HL-60 (cell line): Measurements from ENCODE around the gene HNRNPA2B1.

Experiments
- DNase-seq, 2 experiments: peaks; one replicate each; pipeline ENCODE4 v3.0.0-alpha.2; 2010 to 2020; ENCODE audit warnings: low read depth in 1 of 2, low spot score in 1 of 2
- H3K27ac ChIP-seq: fragments of 250-450 bp; sonication (Bioruptor Pico); replicated peaks from 2 replicates; pipeline ENCODE4 v1.5.1; 2020; ENCODE audit warnings: mild to moderate bottlenecking, moderate library complexity
- H3K27me3 ChIP-seq: fragments of 250-450 bp; sonication (Bioruptor Pico); 2 replicates; pipeline ENCODE4 v1.5.1; 2021; ENCODE audit warnings: mild to moderate bottlenecking, moderate library complexity; ENCODE audit not compliant: insufficient read depth, poor library complexity, severe bottlenecking
- H3K4me3 ChIP-seq: replicated peaks from 2 replicates; pipeline ENCODE4 v1.5.1; 2011; ENCODE audit warnings: mild to moderate bottlenecking, control low read depth, low read length; ENCODE audit not compliant: insufficient read depth
- GABPA ChIP-seq: IDR thresholded peaks from 2 replicates; pipeline ENCODE4 v1.6.1; 2012; ENCODE audit warnings: low read depth
- POLR2AphosphoS5 ChIP-seq: IDR thresholded peaks from 2 replicates; pipeline ENCODE4 v1.6.1; 2012; ENCODE audit warnings: low read depth
- SPI1 ChIP-seq: IDR thresholded peaks from 2 replicates; pipeline ENCODE4 v1.6.1; 2012; ENCODE audit warnings: low read depth, mild to moderate bottlenecking, borderline replicate concordance
- TF ChIP-seq, protein P1 (sequence below): IDR thresholded peaks from 2 replicates; pipeline ENCODE4 v1.6.1; 2012; ENCODE audit warnings: low read depth; ENCODE audit not compliant: insufficient replicate concordance
- TF ChIP-seq, protein P2 (sequence below): IDR thresholded peaks from one replicate; pipeline ENCODE4 v1.5.1; 2011; ENCODE audit warnings: low read length, control low read depth, inconsistent platforms; ENCODE audit not compliant: insufficient read depth

The HNRNPA2B1 gene

DNA sequence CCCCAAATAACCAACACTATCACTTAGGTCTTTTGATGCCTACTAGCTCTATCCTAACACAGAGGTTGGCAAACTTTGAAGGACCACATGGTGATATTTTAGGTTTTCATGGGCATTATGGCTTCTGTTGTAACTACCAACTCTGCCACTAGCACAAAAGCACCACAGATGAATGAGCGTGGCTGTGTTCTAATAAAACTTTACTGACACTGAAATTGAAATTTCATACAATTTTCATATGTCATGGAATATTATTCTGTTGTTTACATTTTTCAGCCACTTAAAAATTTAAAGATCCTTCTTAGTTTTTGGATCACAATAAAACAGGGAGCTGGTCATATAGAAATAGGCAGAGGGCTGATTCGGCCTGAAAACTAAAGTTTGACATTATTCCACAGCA, 27.4 kb upstream of the HNRNPA2B1 start:
- Histone ChIP-seq H3K4me3 (no peak overlapping the region), H3K27me3 (no peaks in the 10 kb centered on the region), H3K27ac (no peak overlapping the region)
- TF ChIP-seq, protein P1, sequence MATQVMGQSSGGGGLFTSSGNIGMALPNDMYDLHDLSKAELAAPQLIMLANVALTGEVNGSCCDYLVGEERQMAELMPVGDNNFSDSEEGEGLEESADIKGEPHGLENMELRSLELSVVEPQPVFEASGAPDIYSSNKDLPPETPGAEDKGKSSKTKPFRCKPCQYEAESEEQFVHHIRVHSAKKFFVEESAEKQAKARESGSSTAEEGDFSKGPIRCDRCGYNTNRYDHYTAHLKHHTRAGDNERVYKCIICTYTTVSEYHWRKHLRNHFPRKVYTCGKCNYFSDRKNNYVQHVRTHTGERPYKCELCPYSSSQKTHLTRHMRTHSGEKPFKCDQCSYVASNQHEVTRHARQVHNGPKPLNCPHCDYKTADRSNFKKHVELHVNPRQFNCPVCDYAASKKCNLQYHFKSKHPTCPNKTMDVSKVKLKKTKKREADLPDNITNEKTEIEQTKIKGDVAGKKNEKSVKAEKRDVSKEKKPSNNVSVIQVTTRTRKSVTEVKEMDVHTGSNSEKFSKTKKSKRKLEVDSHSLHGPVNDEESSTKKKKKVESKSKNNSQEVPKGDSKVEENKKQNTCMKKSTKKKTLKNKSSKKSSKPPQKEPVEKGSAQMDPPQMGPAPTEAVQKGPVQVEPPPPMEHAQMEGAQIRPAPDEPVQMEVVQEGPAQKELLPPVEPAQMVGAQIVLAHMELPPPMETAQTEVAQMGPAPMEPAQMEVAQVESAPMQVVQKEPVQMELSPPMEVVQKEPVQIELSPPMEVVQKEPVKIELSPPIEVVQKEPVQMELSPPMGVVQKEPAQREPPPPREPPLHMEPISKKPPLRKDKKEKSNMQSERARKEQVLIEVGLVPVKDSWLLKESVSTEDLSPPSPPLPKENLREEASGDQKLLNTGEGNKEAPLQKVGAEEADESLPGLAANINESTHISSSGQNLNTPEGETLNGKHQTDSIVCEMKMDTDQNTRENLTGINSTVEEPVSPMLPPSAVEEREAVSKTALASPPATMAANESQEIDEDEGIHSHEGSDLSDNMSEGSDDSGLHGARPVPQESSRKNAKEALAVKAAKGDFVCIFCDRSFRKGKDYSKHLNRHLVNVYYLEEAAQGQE: no peak
- TF ChIP-seq GABPA: no peak
- TF ChIP-seq POLR2AphosphoS5: no peak
- TF ChIP-seq, protein P2, sequence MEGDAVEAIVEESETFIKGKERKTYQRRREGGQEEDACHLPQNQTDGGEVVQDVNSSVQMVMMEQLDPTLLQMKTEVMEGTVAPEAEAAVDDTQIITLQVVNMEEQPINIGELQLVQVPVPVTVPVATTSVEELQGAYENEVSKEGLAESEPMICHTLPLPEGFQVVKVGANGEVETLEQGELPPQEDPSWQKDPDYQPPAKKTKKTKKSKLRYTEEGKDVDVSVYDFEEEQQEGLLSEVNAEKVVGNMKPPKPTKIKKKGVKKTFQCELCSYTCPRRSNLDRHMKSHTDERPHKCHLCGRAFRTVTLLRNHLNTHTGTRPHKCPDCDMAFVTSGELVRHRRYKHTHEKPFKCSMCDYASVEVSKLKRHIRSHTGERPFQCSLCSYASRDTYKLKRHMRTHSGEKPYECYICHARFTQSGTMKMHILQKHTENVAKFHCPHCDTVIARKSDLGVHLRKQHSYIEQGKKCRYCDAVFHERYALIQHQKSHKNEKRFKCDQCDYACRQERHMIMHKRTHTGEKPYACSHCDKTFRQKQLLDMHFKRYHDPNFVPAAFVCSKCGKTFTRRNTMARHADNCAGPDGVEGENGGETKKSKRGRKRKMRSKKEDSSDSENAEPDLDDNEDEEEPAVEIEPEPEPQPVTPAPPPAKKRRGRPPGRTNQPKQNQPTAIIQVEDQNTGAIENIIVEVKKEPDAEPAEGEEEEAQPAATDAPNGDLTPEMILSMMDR: no peak
- TF ChIP-seq SPI1: no peak
- no peak for DNase-seq

DNA sequence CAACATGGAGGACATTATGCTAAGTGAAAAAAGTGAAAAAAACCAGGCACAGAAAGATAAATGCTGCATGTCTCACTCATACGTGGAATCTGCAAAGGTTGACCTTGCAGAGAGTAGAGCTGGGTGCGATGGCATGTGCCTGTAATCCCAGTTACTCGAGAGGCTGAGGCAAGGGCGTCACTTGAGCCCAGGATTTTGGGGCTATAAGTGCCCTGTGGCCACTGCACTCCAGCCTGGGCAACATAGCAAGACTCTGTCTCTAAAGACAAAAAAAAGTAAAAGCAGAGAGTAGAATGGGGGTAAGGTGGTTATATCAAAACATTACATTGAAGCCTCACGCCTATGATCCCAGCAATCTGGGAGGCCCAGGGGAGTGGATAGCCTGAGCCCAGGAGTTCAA, 23.8 kb upstream of the HNRNPA2B1 start:
- no peaks in the 10 kb centered on the region for H3K27me3 ChIP-seq
- DNase-seq: no peak
- TF ChIP-seq GABPA: no peak
- TF ChIP-seq, protein P2: no peak
- no peak for TF ChIP-seq POLR2AphosphoS5
- TF ChIP-seq SPI1: no peak
- TF ChIP-seq, protein P1: no peak
- H3K4me3 ChIP-seq: no peak overlapping the region
- H3K27ac ChIP-seq: no peak overlapping the region

DNA sequence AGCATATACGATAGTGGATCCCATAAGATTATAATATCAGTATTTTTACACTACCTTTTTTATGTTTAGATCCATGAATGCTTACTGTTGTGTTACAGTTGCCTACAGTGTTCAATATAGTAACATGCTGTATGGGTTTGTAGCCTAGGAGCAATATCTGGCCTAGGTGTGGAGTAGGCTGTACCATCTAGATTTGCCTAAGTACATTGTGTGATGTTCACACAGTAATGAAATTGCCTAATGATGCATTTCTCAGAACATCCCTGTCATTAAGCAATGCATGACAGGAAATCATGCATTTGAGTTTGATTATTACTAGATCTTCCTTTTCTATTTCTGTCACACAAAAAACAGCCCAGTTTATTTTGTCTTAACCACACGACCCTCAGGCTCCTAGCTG, 15.5 kb upstream of the HNRNPA2B1 start:
- Histone ChIP-seq H3K27me3 (no peaks in the 10 kb centered on the region), H3K27ac (no peak overlapping the region)
- TF ChIP-seq, protein P1: no peak
- TF ChIP-seq SPI1 (no peak), GABPA (no peak), POLR2AphosphoS5 (no peak)
- TF ChIP-seq, protein P2: no peak

More for the DNA sequence above, 15.5 kb upstream of the HNRNPA2B1 start:
- no peak for DNase-seq
- H3K4me3 ChIP-seq: no peak overlapping the region
